Endothelial cell of umbilical vein (primary cell): ENCODE results near the gene MAF. TPM values are rescaled to one million over a fixed set of nuclear protein-coding genes. Genes with fewer than 3 reads are reported as not detected.

ENCODE experiments used
- BruUV-seq: library from RNA; stranded (reverse); fragments of 400-500 nt; replicated peaks from 2 replicates; lab custom pipeline; 2021; lab: Mats Ljungman, UMichigan
- CTCF ChIA-PET: fragments of 300-600, 350-600 bp; sonication (Branson Sonifier 250); formaldehyde crosslinking; loops from one replicate; lab custom pipeline; 2021; ENCODE audit warnings: antibody characterized with exemption, inconsistent platforms; lab: Charles Lee
- POLR2A ChIA-PET: fragments of 300-600, 350-600 bp; sonication (Branson Sonifier 250); formaldehyde crosslinking; loops from one replicate; lab custom pipeline; 2021; ENCODE audit warnings: antibody characterized with exemption, inconsistent platforms; lab: Charles Lee
- DNase-seq: peaks from one replicate; pipeline ENCODE4 v3.0.0-alpha.2; 2011; ENCODE audit warnings: low read depth, low spot score
- FAIRE-seq: peaks from 2 replicates; lab custom pipeline; 2011; peaks lifted over from hg19 to GRCh38; lab: Jason Lieb, UNC
- H2AFZ ChIP-seq: 2 replicates; pipeline ENCODE4 v1.6.0; 2012; ENCODE audit warnings: low read depth, low read length, control low read depth, inconsistent platforms
- H3K27ac ChIP-seq: 2 replicates; pipeline ENCODE4 v1.5.1; 2011; ENCODE audit warnings: low read depth, mild to moderate bottlenecking, control low read depth, low read length, moderate library complexity; ENCODE audit not compliant: insufficient read depth
- H3K27me3 ChIP-seq, 2 experiments: 2 replicates each; pipeline versions ENCODE4 v1.6.0 to v1.6.1; 2011; ENCODE audit warnings: low read length in 2 of 2, mixed read lengths in 1 of 2; ENCODE audit not compliant: control insufficient read depth in 2 of 2, insufficient read depth in 2 of 2
- H3K36me3 ChIP-seq, 2 experiments: 2 replicates in 1 of 2; 3 replicates in 1 of 2; pipeline ENCODE4 v1.5.1; 2011; ENCODE audit warnings: low read length in 2 of 2, mild to moderate bottlenecking in 1 of 2, moderate library complexity in 1 of 2; ENCODE audit not compliant: control insufficient read depth in 2 of 2, insufficient read depth in 2 of 2; ENCODE audit errors: extremely low read depth in 1 of 2
- H3K4me1 ChIP-seq: 3 replicates; pipeline ENCODE4 v1.5.1; 2011; ENCODE audit warnings: mild to moderate bottlenecking, low read length; ENCODE audit not compliant: control insufficient read depth, insufficient read depth; ENCODE audit errors: extremely low read depth
- H3K4me2 ChIP-seq: 2 replicates; pipeline ENCODE4 v1.6.1; 2011; ENCODE audit warnings: low read length, control low read depth, mixed read lengths; ENCODE audit not compliant: insufficient read depth
- H3K4me3 ChIP-seq, 3 experiments: fragments of 200-600 bp in 1 of 3; sonication (generic), shearing (Covaris generic) in 1 of 3; replicated peaks in 1 of 3; 2 replicates each; pipeline ENCODE4 v1.5.1; 2011 to 2016; ENCODE audit warnings: control low read depth in 3 of 3, low read length in 3 of 3, mild to moderate bottlenecking in 2 of 3, inconsistent platforms in 1 of 3, low read depth in 1 of 3, moderate library complexity in 1 of 3; ENCODE audit not compliant: insufficient read depth in 1 of 3
- H3K79me2 ChIP-seq: 2 replicates; pipeline ENCODE4 v1.6.0; 2012; ENCODE audit warnings: low read length, inconsistent platforms; ENCODE audit not compliant: control insufficient read depth, insufficient read depth
- H3K9ac ChIP-seq: replicated peaks from 2 replicates; pipeline ENCODE3; 2011; ENCODE audit warnings: low read length, control low read depth; ENCODE audit not compliant: insufficient read depth; ENCODE audit errors: extremely low read depth
- H3K9me1 ChIP-seq: replicated peaks from 3 replicates; pipeline ENCODE4 v1.6.0; 2011; ENCODE audit warnings: mild to moderate bottlenecking, low read length; ENCODE audit not compliant: control insufficient read depth, insufficient read depth; ENCODE audit errors: extremely low read depth
- H3K9me3 ChIP-seq: replicated peaks from 2 replicates; pipeline ENCODE4 v1.5.1; 2012; ENCODE audit warnings: low read length, inconsistent platforms; ENCODE audit not compliant: control insufficient read depth, insufficient read depth
- H4K20me1 ChIP-seq: replicated peaks from 2 replicates; pipeline ENCODE3; 2011; ENCODE audit warnings: mild to moderate bottlenecking, low read length; ENCODE audit not compliant: control insufficient read depth, insufficient read depth; ENCODE audit errors: extremely low read depth
- EZH2 ChIP-seq: IDR thresholded peaks from 2 replicates; pipeline ENCODE4 v1.6.1; 2012; ENCODE audit warnings: borderline replicate concordance, low read depth, mild to moderate bottlenecking, moderate library complexity, low read length, inconsistent platforms; ENCODE audit not compliant: severe bottlenecking
- FOS ChIP-seq: IDR thresholded peaks from 2 replicates; pipeline ENCODE4 v1.6.1; 2011; ENCODE audit warnings: mild to moderate bottlenecking, low read length, moderate library complexity, borderline replicate concordance; ENCODE audit not compliant: insufficient read depth
- JUN ChIP-seq: IDR thresholded peaks from 2 replicates; pipeline ENCODE4 v1.6.1; 2011; ENCODE audit warnings: borderline replicate concordance, low read depth; ENCODE audit not compliant: insufficient read length, insufficient read depth
- MYC ChIP-seq: IDR thresholded peaks from one replicate; pipeline ENCODE4 v1.6.1; 2011; ENCODE audit warnings: mild to moderate bottlenecking, low read depth, low read length
- POLR2A ChIP-seq: IDR thresholded peaks from 2 replicates; pipeline ENCODE4 v1.6.1; 2012; ENCODE audit warnings: low read depth, mild to moderate bottlenecking, control low read depth, low read length
- POLR2AphosphoS5 ChIP-seq: IDR thresholded peaks from 2 replicates; pipeline ENCODE4 v1.6.1; 2012; ENCODE audit warnings: low read depth, mild to moderate bottlenecking, control low read depth, low read length, moderate library complexity; ENCODE audit not compliant: insufficient read depth
- dilution Hi-C: fragments of 300-500 bp; cut with MboI; formaldehyde crosslinking; loops from one replicate; pipeline ENCODE4 v1.15.0; 2019; ENCODE audit warnings: low sequenced_read_pairs; ENCODE audit not compliant: extremely low pct_ligation_motif_present
- intact Hi-C: fragments of 100-400 bp; cut with micrococcal nuclease; formaldehyde crosslinking; loops from one replicate; pipeline ENCODE4 v1.10.0; 2022
- polyA plus RNA-seq, 4 experiments: library from polyadenylated mRNA; depleted of rRNA in 3 of 4; stranded (reverse) in 3 of 4; unstranded in 1 of 4; fragments of >200 nt; gene quantifications; 2 replicates each; pipeline versions ENCODE4 v1.2.1 to v1.2.3, GENCODE V29; 2011 to 2012; ENCODE audit warnings: missing spikeins in 1 of 4
- total RNA-seq: library from RNA; stranded (reverse); gene quantifications from 2 replicates; pipeline ENCODE4 v1.2.3, GENCODE V29; 2021
- TF ChIP-seq, protein P1 (sequence below): IDR thresholded peaks from 2 replicates; pipeline ENCODE4 v1.6.1; 2011; ENCODE audit not compliant: insufficient read depth, insufficient read length
- TF ChIP-seq, protein P2 (sequence below), 2 donors: IDR thresholded peaks; 1 replicate in 1 of 2; 2 replicates in 1 of 2; pipeline ENCODE4 v1.5.1; 2011; ENCODE audit warnings: low read length in 2 of 2, mild to moderate bottlenecking in 2 of 2, moderate library complexity in 2 of 2, control low read depth in 1 of 2, inconsistent platforms in 1 of 2, low read depth in 1 of 2; ENCODE audit not compliant: insufficient read depth in 1 of 2; ENCODE audit errors: extremely low read depth in 1 of 2

The MAF gene
- total and polyA plus RNA-seq, 2 donors (not counting 3 experiments of a cell fraction or from before 2014, with no cell fraction given), result 0.04 to 0.33 TPM

DNA sequence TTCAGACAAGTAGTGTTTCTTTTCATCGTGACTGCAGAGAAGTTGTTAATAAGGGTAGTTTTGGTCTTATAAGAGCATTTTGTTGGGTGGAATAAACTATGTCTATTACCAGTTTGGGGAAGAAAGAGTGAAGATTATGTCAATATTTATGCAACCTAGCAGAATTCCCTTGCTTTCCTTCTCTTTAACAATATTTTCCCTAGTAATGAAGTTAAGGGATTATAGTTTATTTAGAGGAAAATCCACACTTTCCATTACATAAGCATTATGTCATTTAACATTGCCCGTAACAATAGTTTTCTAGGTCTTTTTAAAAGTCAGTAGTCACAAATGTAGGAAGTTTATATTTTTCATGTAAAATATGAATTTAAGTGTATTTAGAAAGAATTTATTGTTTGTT lies 2.5 kb upstream of the MAF start:
- Histone ChIP-seq H3K4me2 (no peak overlapping the region), H4K20me1 (no peaks in the 10 kb centered on the region), H3K27me3 (peaks cover 18 to 25% of the 10 kb centered on the region in 2 experiments), H3K4me3 (no peak overlapping the region), H3K36me3 (no peaks in the 10 kb centered on the region), H3K9me1 (no peaks in the 10 kb centered on the region), H3K79me2 (no peaks in the 10 kb centered on the region), H3K9ac (no peak overlapping the region), H3K27ac (no peak overlapping the region), H2AFZ (no peak overlapping the region), H3K9me3 (no peaks in the 10 kb centered on the region), H3K4me1 (no peaks in the 10 kb centered on the region)
- CTCF ChIA-PET, result no interaction called here
- DNase-seq (no peak), FAIRE-seq (no peak)
- POLR2A ChIA-PET, result no interaction called here
- BruUV-seq, result no TSS peak
- dilution Hi-C loops, result no loop called here
- no peak for TF ChIP-seq MYC
- TF ChIP-seq EZH2, result no peak
- TF ChIP-seq, protein P1, sequence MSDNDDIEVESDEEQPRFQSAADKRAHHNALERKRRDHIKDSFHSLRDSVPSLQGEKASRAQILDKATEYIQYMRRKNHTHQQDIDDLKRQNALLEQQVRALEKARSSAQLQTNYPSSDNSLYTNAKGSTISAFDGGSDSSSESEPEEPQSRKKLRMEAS, result no peak
- no peak for TF ChIP-seq JUN
- no peak for TF ChIP-seq POLR2AphosphoS5
- no peak for TF ChIP-seq POLR2A
- no peak for TF ChIP-seq FOS
- TF ChIP-seq, protein P2, sequence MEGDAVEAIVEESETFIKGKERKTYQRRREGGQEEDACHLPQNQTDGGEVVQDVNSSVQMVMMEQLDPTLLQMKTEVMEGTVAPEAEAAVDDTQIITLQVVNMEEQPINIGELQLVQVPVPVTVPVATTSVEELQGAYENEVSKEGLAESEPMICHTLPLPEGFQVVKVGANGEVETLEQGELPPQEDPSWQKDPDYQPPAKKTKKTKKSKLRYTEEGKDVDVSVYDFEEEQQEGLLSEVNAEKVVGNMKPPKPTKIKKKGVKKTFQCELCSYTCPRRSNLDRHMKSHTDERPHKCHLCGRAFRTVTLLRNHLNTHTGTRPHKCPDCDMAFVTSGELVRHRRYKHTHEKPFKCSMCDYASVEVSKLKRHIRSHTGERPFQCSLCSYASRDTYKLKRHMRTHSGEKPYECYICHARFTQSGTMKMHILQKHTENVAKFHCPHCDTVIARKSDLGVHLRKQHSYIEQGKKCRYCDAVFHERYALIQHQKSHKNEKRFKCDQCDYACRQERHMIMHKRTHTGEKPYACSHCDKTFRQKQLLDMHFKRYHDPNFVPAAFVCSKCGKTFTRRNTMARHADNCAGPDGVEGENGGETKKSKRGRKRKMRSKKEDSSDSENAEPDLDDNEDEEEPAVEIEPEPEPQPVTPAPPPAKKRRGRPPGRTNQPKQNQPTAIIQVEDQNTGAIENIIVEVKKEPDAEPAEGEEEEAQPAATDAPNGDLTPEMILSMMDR (IDR thresholded peaks at IDR 0.05; ENCODE audit: extremely low read depth in 1 of 2, insufficient read depth in 1 of 2, low read depth in 1 of 2, low read length in 2 of 2), result no peak
- intact Hi-C loops, result loop anchor here (2.0 to 5.0 kb wide), 3 partner anchors 864 to 1366 kb away; no protein-coding TSS in a partner anchor
